WI38 (cell line): Measurements from ENCODE around the gene TSKU.

Source experiments
- H3K4me3 ChIP-seq: 2 replicates; pipeline ENCODE4 v1.5.1; 2011; ENCODE audit warnings: low read depth, mild to moderate bottlenecking, control low read depth, low read length
- CTCF ChIP-seq: IDR thresholded peaks from 2 replicates; pipeline ENCODE4 v1.5.1; 2012; ENCODE audit warnings: low read depth, mild to moderate bottlenecking, control low read depth, low read length

Gene TSKU

GRCh38 chr11:76806131-76806530 lies 23.0 kb downstream of the TSKU start:
- H3K4me3 ChIP-seq, result no peak overlapping the region
- TF ChIP-seq CTCF, result no peak

GRCh38 chr11:76806608-76807205 lies 23.6 kb downstream of the TSKU start:
- no peak overlapping the region for H3K4me3 ChIP-seq
- TF ChIP-seq CTCF, result no peak

- H3K4me3 ChIP-seq, result no peak overlapping the region
- TF ChIP-seq CTCF, result peak; percentile 69
Measured at GRCh38 chr11:76807206-76807875, 24.2 kb downstream of the TSKU start.

- no peak for TF ChIP-seq CTCF
- no peak overlapping the region for H3K4me3 ChIP-seq
Measured at GRCh38 chr11:76808171-76808570, 25.0 kb downstream of the TSKU start.

GRCh38 chr11:76808996-76809395 lies 25.8 kb downstream of the TSKU start:
- no peak for TF ChIP-seq CTCF
- H3K4me3 ChIP-seq, result no peak overlapping the region

GRCh38 chr11:76810151-76810853 lies 27.1 kb downstream of the TSKU start:
- no peak overlapping the region for H3K4me3 ChIP-seq
- TF ChIP-seq CTCF, result peak; percentile 51

GRCh38 chr11:76811259-76811658 lies 28.1 kb downstream of the TSKU start:
- H3K4me3 ChIP-seq, result no peak overlapping the region
- no peak for TF ChIP-seq CTCF
